CD4-positive, alpha-beta T cell (primary cell): ENCODE results near the gene RBL1. TPM values are rescaled to one million over a fixed set of nuclear protein-coding genes. Genes with fewer than 3 reads are reported as not detected.
A peak's percentile ranks its signal among the peaks of the same experiment; 100 is the strongest.

ENCODE experiments used
- ATAC-seq: fragments of 200-7000 bp; cut with Tn5 transposase; one replicate; pipeline ENCODE4 v1.10.0; 2022; ENCODE audit warnings: mild to moderate bottlenecking; ENCODE audit not compliant: poor library complexity
- CTCF ChIA-PET: fragments of 350-600 bp; sonication (Branson Sonifier 250); formaldehyde crosslinking; loops from one replicate; lab custom pipeline; 2021; ENCODE audit warnings: antibody characterized with exemption, inconsistent platforms; lab: Charles Lee
- POLR2A ChIA-PET: fragments of 350-600 bp; sonication (Branson Sonifier 250); formaldehyde crosslinking; loops from one replicate; lab custom pipeline; 2021; ENCODE audit warnings: antibody characterized with exemption, inconsistent platforms; lab: Charles Lee
- DNase-seq, 14 experiments: peaks; one replicate each; pipeline ENCODE4 v3.0.0-alpha.2; 2013 to 2020; ENCODE audit warnings: mixed read lengths in 2 of 14
- H3K27ac ChIP-seq, 2 donors: one replicate each; pipeline versions ENCODE4 v1.5.1 to v1.7.0; 2013; ENCODE audit warnings: low read length in 2 of 2, low read depth in 1 of 2, mild to moderate bottlenecking in 1 of 2
- H3K27me3 ChIP-seq, 2 experiments: 1 replicate in 1 of 2; 2 replicates in 1 of 2; pipeline versions ENCODE4 v1.6.1 to v1.7.0; 2013; ENCODE audit warnings: low read length in 2 of 2, control low read depth in 1 of 2, mild to moderate bottlenecking in 1 of 2, moderate library complexity in 1 of 2; ENCODE audit not compliant: insufficient read depth in 2 of 2, control insufficient read depth in 1 of 2
- H3K36me3 ChIP-seq: one replicate; pipeline ENCODE4 v1.6.1; 2013; ENCODE audit warnings: low read length, control low read depth; ENCODE audit not compliant: insufficient read depth
- H3K4me1 ChIP-seq: one replicate; pipeline ENCODE4 v1.6.1; 2013; ENCODE audit warnings: low read length, control low read depth; ENCODE audit not compliant: insufficient read depth
- H3K4me3 ChIP-seq: one replicate; pipeline ENCODE4 v1.5.1; 2013; ENCODE audit warnings: mild to moderate bottlenecking, low read length, moderate library complexity
- H3K9me3 ChIP-seq, 2 experiments: 1 replicate in 1 of 2; 2 replicates in 1 of 2; pipeline versions ENCODE4 v1.6.1 to v1.7.0; 2013; ENCODE audit warnings: low read length in 2 of 2, mild to moderate bottlenecking in 2 of 2, control low read depth in 1 of 2, moderate library complexity in 1 of 2; ENCODE audit not compliant: control insufficient read depth in 1 of 2, insufficient read depth in 1 of 2
- H3K27ac Mint-ChIP-seq: one replicate; pipeline ENCODE4 v1.8.0; 2020; ENCODE audit warnings: mixed read lengths
- H3K27me3 Mint-ChIP-seq: one replicate; pipeline ENCODE4 v1.8.0; 2021; ENCODE audit warnings: mixed read lengths
- H3K36me3 Mint-ChIP-seq: one replicate; pipeline ENCODE4 v1.8.0; 2021; ENCODE audit warnings: low read depth, mixed read lengths
- H3K4me1 Mint-ChIP-seq: one replicate; pipeline ENCODE4 v1.8.0; 2021; ENCODE audit warnings: low read depth, mixed read lengths
- H3K4me3 Mint-ChIP-seq: one replicate; pipeline ENCODE4 v1.8.0; 2020; ENCODE audit warnings: mild to moderate bottlenecking, mixed read lengths
- H3K9me3 Mint-ChIP-seq: one replicate; pipeline ENCODE4 v1.8.0; 2020; ENCODE audit warnings: mixed read lengths
- intact Hi-C, 2 experiments: fragments of 100-400 bp; cut with DNase I in 1 of 2; cut with micrococcal nuclease in 1 of 2; formaldehyde crosslinking; loops; one replicate each; pipeline versions ENCODE4 v1.15.1 to v1.9.0; 2023 to 2025; cut with DNase I, micrococcal nuclease
- total RNA-seq, 174 experiments: library from RNA in 2 of 174; stranded (reverse) in 2 of 174; gene quantifications; one replicate each; pipeline ENCODE4 v1.2.3 and lab custom pipeline; 2021 to 2026
- TF ChIP-seq, protein P1 (sequence below): fragments of 200-600 bp; IDR thresholded peaks from one replicate; pipeline ENCODE4 v1.8.0; 2022; ENCODE audit warnings: antibody characterized with exemption, mild to moderate bottlenecking

Gene RBL1
- total RNA-seq, 2 experiments from 2014 or later, result 37.4 to 39.1 TPM

DNA sequence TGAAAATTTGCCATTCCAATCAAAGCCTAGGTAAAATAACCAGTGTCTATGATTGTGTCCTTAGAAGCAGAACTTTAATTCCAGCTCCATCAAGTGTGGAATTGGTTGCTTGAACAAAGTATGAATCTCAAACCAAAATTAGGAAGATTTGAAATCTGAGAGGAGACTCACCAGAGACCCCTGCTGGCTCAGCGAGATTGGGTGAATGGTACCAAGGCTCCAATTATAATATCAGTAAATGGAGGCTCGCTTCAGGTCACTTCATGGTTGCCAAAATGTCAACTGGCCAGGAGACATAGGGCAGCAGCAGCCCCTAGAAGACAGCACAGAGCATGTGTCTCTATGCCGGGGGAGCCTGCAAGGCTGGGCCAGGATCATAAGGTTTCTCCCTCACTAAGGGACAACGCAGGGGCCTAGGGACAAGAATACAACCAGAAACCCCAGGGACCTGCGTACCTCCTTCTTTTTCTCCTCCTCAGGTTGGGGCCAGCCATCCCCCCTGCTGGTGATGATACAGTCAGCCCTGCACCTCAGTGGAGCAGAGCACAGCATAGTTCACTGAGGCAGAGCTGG lies 14.0 kb downstream of the RBL1 start:
- no peak overlapping the region for H3K4me3 ChIP-seq
- CTCF ChIA-PET, result interaction anchor here (0.8 to 3.0 kb wide), 8 partner anchors 9 to 74 kb away, joined by 3 to 12 read pairs (median 4); partner anchors contain the start of gene RBL1
- H3K4me1 Mint-ChIP-seq, result peaks cover 25% of the 10 kb centered on the region
- no peaks in the 10 kb centered on the region for H3K9me3 ChIP-seq
- POLR2A ChIA-PET, result interaction anchor here (1.1 to 2.3 kb wide), 4 partner anchors 13 to 106 kb away, joined by 3 to 11 read pairs (median 7); no protein-coding TSS in a partner anchor
- H3K9me3 Mint-ChIP-seq, result no peaks in the 10 kb centered on the region
- peak overlapping the region in 1 of 2 donors; percentile 16 for H3K27ac ChIP-seq
- TF ChIP-seq, protein P1, sequence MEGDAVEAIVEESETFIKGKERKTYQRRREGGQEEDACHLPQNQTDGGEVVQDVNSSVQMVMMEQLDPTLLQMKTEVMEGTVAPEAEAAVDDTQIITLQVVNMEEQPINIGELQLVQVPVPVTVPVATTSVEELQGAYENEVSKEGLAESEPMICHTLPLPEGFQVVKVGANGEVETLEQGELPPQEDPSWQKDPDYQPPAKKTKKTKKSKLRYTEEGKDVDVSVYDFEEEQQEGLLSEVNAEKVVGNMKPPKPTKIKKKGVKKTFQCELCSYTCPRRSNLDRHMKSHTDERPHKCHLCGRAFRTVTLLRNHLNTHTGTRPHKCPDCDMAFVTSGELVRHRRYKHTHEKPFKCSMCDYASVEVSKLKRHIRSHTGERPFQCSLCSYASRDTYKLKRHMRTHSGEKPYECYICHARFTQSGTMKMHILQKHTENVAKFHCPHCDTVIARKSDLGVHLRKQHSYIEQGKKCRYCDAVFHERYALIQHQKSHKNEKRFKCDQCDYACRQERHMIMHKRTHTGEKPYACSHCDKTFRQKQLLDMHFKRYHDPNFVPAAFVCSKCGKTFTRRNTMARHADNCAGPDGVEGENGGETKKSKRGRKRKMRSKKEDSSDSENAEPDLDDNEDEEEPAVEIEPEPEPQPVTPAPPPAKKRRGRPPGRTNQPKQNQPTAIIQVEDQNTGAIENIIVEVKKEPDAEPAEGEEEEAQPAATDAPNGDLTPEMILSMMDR, result peak; percentile 88
- ATAC-seq (peak; percentile 86), DNase-seq (peak; percentile 37 to 77 (median 54))
- peaks cover 10% of the 10 kb centered on the region for H3K4me1 ChIP-seq
- intact Hi-C loops, result loop anchor here (1.0 to 5.0 kb wide), 4 partner anchors 74 to 165 kb away; partner anchors contain the start of gene SAMHD1 (in 2 of the 2)
- H3K27ac Mint-ChIP-seq, result peak overlapping the region; percentile 48
- no peaks in the 10 kb centered on the region for H3K27me3 ChIP-seq
- H3K36me3 Mint-ChIP-seq, result peaks cover 67% of the 10 kb centered on the region
- H3K27me3 Mint-ChIP-seq, result no peaks in the 10 kb centered on the region
- H3K36me3 ChIP-seq, result peaks cover 14% of the 10 kb centered on the region
- no peak overlapping the region for H3K4me3 Mint-ChIP-seq

DNA sequence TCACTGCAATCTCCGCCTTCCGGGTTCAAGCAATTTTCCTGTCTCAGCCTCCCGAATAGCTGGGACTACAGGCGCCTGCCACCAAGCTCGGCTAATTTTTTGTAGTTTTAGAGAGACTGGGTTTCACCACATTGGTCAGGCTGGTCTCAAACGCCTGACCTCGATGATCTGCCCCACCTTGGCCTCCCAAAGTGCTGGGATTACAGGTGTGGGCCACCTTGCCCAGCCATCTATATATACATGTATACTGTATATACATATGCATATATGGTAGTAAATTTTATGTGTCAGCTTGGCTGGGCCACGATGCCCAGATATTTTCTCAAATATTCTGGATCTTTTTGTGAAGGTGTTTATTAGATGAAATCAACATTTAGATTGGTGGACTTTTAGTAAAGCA lies 18.8 kb downstream of the RBL1 start:
- Mint-ChIP-seq H3K9me3 (no peaks in the 10 kb centered on the region), H3K4me1 (peaks cover 49% of the 10 kb centered on the region), H3K27ac (no peak overlapping the region), H3K27me3 (no peaks in the 10 kb centered on the region), H3K4me3 (no peak overlapping the region), H3K36me3 (peaks cover 61% of the 10 kb centered on the region)
- Histone ChIP-seq H3K4me3 (no peak overlapping the region), H3K36me3 (peaks cover 6% of the 10 kb centered on the region), H3K27ac (no peak overlapping the region), H3K4me1 (peaks cover 23% of the 10 kb centered on the region), H3K9me3 (peaks cover 0 to 4% of the 10 kb centered on the region in 2 experiments), H3K27me3 (no peaks in the 10 kb centered on the region)
- CTCF ChIA-PET, result interaction anchor here (1.1 kb wide), 1 partner anchor 12 kb away, joined by 3 read pairs; no protein-coding TSS in a partner anchor
- intact Hi-C loops, result no loop called here
- POLR2A ChIA-PET, result interaction anchor here (0.7 kb wide), 2 partner anchors 158 to 160 kb away, joined by 3 to 4 read pairs; no protein-coding TSS in a partner anchor
- DNase-seq (no peak), ATAC-seq (no peak)
- TF ChIP-seq, protein P1, result no peak

DNA sequence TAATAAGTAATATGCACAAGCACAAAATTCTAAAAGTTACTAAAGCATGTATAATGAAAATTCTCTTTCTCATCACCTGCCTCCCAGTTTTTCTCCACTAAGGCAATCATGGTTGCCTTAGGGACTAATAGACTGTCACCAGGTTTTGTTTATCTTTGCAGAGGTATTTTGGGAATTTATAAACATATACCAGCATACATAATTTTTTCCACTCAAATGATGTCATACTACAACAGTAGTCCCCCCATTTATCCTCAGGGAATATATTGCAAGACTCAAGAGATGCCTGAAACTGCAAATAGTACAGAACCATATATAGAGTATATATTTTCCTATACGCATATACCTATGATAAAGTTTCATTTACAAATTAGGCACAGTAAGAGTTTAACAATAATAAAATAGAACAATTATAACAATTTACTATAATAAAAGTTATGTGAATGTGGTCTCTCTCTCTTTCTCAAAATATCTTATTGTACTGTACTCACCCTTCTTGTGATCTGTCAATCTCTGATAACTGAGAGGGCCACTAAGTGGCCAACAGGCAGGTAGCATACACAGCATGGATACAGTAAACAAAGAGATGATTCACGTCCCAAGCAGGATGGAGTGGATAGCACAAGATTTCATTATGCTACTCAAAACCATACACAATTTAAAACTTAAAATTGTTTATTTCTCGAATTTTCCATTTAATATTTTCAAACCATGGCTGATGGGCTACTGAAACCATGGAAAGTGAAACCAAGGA lies 19.7 kb downstream of the RBL1 start:
- H3K27ac Mint-ChIP-seq, result no peak overlapping the region
- Histone ChIP-seq H3K9me3 (peaks cover 0 to 4% of the 10 kb centered on the region in 2 experiments), H3K27ac (no peak overlapping the region), H3K27me3 (no peaks in the 10 kb centered on the region), H3K36me3 (peaks cover 4% of the 10 kb centered on the region), H3K4me3 (no peak overlapping the region), H3K4me1 (peaks cover 24% of the 10 kb centered on the region)
- H3K4me3 Mint-ChIP-seq, result no peak overlapping the region
- DNase-seq, result no peak
- peaks cover 49% of the 10 kb centered on the region for H3K4me1 Mint-ChIP-seq
- no peaks in the 10 kb centered on the region for H3K9me3 Mint-ChIP-seq
- ATAC-seq, result no peak
- H3K36me3 Mint-ChIP-seq, result peaks cover 61% of the 10 kb centered on the region
- intact Hi-C loops, result no loop called here
- ChIA-PET POLR2A (no interaction called here), CTCF (no interaction called here)
- no peaks in the 10 kb centered on the region for H3K27me3 Mint-ChIP-seq
- TF ChIP-seq, protein P1, result no peak
